HepG2 (cell line): ENCODE measurements around the gene CTXN3. TPM values are rescaled to one million over a fixed set of nuclear protein-coding genes. Genes with fewer than 3 reads are reported as not detected.

Source experiments
- ATF1 ChIP-seq: IDR thresholded peaks from 2 replicates; pipeline ENCODE4 v1.6.1; 2016; ENCODE audit warnings: mild to moderate bottlenecking, control low read depth
- CCDC6 ChIP-seq: sonication (generic); formaldehyde crosslinking; IDR thresholded peaks from 2 replicates; pipeline ENCODE4 v1.8.1; 2022; ENCODE audit warnings: mild to moderate bottlenecking, missing genetic modification reagents, moderate library complexity
- FUBP1 ChIP-seq: sonication (generic); formaldehyde crosslinking; IDR thresholded peaks from 2 replicates; pipeline ENCODE4 v1.5.1; 2020; ENCODE audit warnings: missing genetic modification reagents, mild to moderate bottlenecking, borderline replicate concordance
- HIC2 ChIP-seq: sonication (generic); formaldehyde crosslinking; IDR thresholded peaks from 2 replicates; pipeline ENCODE4 v1.9.0; 2022; ENCODE audit warnings: low read depth, missing genetic modification reagents
- KLF11 ChIP-seq: IDR thresholded peaks from 2 replicates; pipeline ENCODE4 v1.6.1; 2016; ENCODE audit warnings: missing compliant biosample characterization
- YEATS2 ChIP-seq: sonication (generic); formaldehyde crosslinking; IDR thresholded peaks from 2 replicates; pipeline ENCODE4 v1.4.0; 2020; ENCODE audit warnings: missing genetic modification reagents, borderline replicate concordance
- ZBTB4 ChIP-seq: sonication (generic); formaldehyde crosslinking; IDR thresholded peaks from 2 replicates; pipeline ENCODE4 v1.4.0; 2020; ENCODE audit warnings: missing genetic modification reagents, mild to moderate bottlenecking, borderline replicate concordance
- ZNF160 ChIP-seq: sonication (generic); formaldehyde crosslinking; IDR thresholded peaks from 2 replicates; pipeline ENCODE4 v1.8.0; 2022; ENCODE audit warnings: mild to moderate bottlenecking, inconsistent platforms, missing genetic modification reagents
- ZNF883 ChIP-seq: sonication (generic); formaldehyde crosslinking; IDR thresholded peaks from 2 replicates; pipeline ENCODE4 v1.5.1; 2020; ENCODE audit warnings: mild to moderate bottlenecking, missing genetic modification reagents; ENCODE audit errors: not compliant biosample characterization
- polyA plus RNA-seq, 8 experiments: library from polyadenylated mRNA; depleted of rRNA in 3 of 8; stranded (reverse) in 7 of 8; unstranded in 1 of 8; fragments of >200 nt; fragmentation: Illumina TruSeq in 4 of 8; extraction: Trizol in 4 of 8; gene quantifications; 2 replicates each; pipeline versions ENCODE4 v1.2.1 to v1.2.3, GENCODE V29; 2011 to 2016; ENCODE audit warnings: low read depth in 4 of 8, missing spikeins in 1 of 8, mixed read lengths in 1 of 8; ENCODE audit not compliant: insufficient read depth in 1 of 8
- total RNA-seq, 5 experiments: library from RNA; depleted of rRNA; stranded (reverse); fragments of >200 nt; fragmentation: Illumina TruSeq; extraction: Trizol; gene quantifications; 2 replicates each; pipeline ENCODE4 v1.2.3, GENCODE V29; 2016; ENCODE audit warnings: low read depth in 1 of 5

Gene CTXN3
- total and polyA plus RNA-seq, 2 of the 13 experiments (the other 11 are each of a cell fraction or from before 2014, with no cell fraction given) = not detected

- TF ChIP-seq HIC2 (CRISPR knock-in tag) = no peak
- no peak for TF ChIP-seq ZNF883 (CRISPR knock-in tag)
- no peak for TF ChIP-seq ZBTB4
- TF ChIP-seq KLF11 (CRISPR knock-in tag) = no peak
- no peak for TF ChIP-seq YEATS2 (CRISPR knock-in tag)
- no peak for TF ChIP-seq ZNF160 (CRISPR knock-in tag)
- no peak for TF ChIP-seq FUBP1 (CRISPR knock-in tag)
- TF ChIP-seq CCDC6 (CRISPR knock-in tag) = no peak
- TF ChIP-seq ATF1 (CRISPR knock-in tag) = no peak
Observed at GRCh38 chr5:127599847-127600246, 49.0 kb upstream of the CTXN3 start (continued).
